Parathyroid adenoma (tissue), 2 donors: ENCODE measurements around the gene PIGR.

Experiments
- H2AFZ ChIP-seq: fragments of 300-600 bp; sonication (generic); one replicate; pipeline ENCODE4 v1.7.0; 2017; ENCODE audit warnings: antibody characterized with exemption, mild to moderate bottlenecking
- H3K27ac ChIP-seq: fragments of 300-600 bp; sonication (generic); one replicate; pipeline ENCODE4 v1.7.0; 2017
- H3K27me3 ChIP-seq: fragments of 300-600 bp; sonication (generic); one replicate; pipeline ENCODE4 v1.7.0; 2017; ENCODE audit warnings: low read length; ENCODE audit not compliant: control insufficient read depth, insufficient read depth
- H3K36me3 ChIP-seq: fragments of 300-600 bp; sonication (generic); one replicate; pipeline ENCODE4 v1.7.0; 2017; ENCODE audit warnings: low read length; ENCODE audit not compliant: control insufficient read depth, insufficient read depth
- H3K4me1 ChIP-seq: fragments of 300-600 bp; sonication (generic); one replicate; pipeline ENCODE4 v1.7.0; 2017; ENCODE audit warnings: control low read depth
- H3K4me2 ChIP-seq: fragments of 300-600 bp; sonication (generic); one replicate; pipeline ENCODE4 v1.7.0; 2017; ENCODE audit warnings: low read length
- H3K4me3 ChIP-seq: fragments of 300-600 bp; sonication (generic); one replicate; pipeline ENCODE4 v1.7.0; 2017; ENCODE audit warnings: low read depth, low read length
- H3K79me2 ChIP-seq: fragments of 300-600 bp; sonication (generic); one replicate; pipeline ENCODE4 v1.7.0; 2017; ENCODE audit warnings: control low read depth
- H3K9ac ChIP-seq: fragments of 300-600 bp; sonication (generic); one replicate; pipeline ENCODE4 v1.7.0; 2017; ENCODE audit warnings: mild to moderate bottlenecking
- H3K9me3 ChIP-seq: fragments of 300-600 bp; sonication (generic); one replicate; pipeline ENCODE4 v1.7.0; 2017; ENCODE audit warnings: low read length; ENCODE audit not compliant: control insufficient read depth
- CTCF ChIP-seq: fragments of 300-600 bp; sonication (generic); IDR thresholded peaks from one replicate; pipeline ENCODE4 v1.7.0; 2017; ENCODE audit warnings: antibody characterized with exemption, mild to moderate bottlenecking
- donor health status: primary hyperparathyroidism.

The PIGR gene

GRCh38 chr1:206901944-206902343 lies 44.3 kb downstream of the PIGR start:
- H3K27ac ChIP-seq: no peak overlapping the region
- no peaks in the 10 kb centered on the region for H3K9me3 ChIP-seq
- H2AFZ ChIP-seq: no peak overlapping the region
- no peak overlapping the region for H3K4me3 ChIP-seq
- H3K9ac ChIP-seq: no peak overlapping the region
- TF ChIP-seq CTCF: no peak
- no peaks in the 10 kb centered on the region for H3K36me3 ChIP-seq
- H3K4me1 ChIP-seq: no peaks in the 10 kb centered on the region
- no peak overlapping the region for H3K4me2 ChIP-seq
- H3K79me2 ChIP-seq: no peaks in the 10 kb centered on the region
- H3K27me3 ChIP-seq: no peaks in the 10 kb centered on the region

GRCh38 chr1:206900149-206900548 lies 46.1 kb downstream of the PIGR start:
- Histone ChIP-seq H3K36me3 (no peaks in the 10 kb centered on the region), H3K4me2 (no peak overlapping the region), H3K9ac (no peak overlapping the region), H2AFZ (no peak overlapping the region), H3K27ac (no peak overlapping the region), H3K4me1 (no peaks in the 10 kb centered on the region), H3K9me3 (no peaks in the 10 kb centered on the region), H3K79me2 (no peaks in the 10 kb centered on the region), H3K27me3 (no peaks in the 10 kb centered on the region), H3K4me3 (no peak overlapping the region)
- TF ChIP-seq CTCF: no peak

GRCh38 chr1:206899717-206900116 lies 46.5 kb downstream of the PIGR start:
- Histone ChIP-seq H3K9me3 (no peaks in the 10 kb centered on the region), H3K79me2 (no peaks in the 10 kb centered on the region), H2AFZ (no peak overlapping the region), H3K27me3 (no peaks in the 10 kb centered on the region), H3K4me1 (no peaks in the 10 kb centered on the region), H3K4me3 (no peak overlapping the region), H3K4me2 (no peak overlapping the region), H3K36me3 (no peaks in the 10 kb centered on the region), H3K9ac (no peak overlapping the region), H3K27ac (no peak overlapping the region)
- no peak for TF ChIP-seq CTCF

DNA sequence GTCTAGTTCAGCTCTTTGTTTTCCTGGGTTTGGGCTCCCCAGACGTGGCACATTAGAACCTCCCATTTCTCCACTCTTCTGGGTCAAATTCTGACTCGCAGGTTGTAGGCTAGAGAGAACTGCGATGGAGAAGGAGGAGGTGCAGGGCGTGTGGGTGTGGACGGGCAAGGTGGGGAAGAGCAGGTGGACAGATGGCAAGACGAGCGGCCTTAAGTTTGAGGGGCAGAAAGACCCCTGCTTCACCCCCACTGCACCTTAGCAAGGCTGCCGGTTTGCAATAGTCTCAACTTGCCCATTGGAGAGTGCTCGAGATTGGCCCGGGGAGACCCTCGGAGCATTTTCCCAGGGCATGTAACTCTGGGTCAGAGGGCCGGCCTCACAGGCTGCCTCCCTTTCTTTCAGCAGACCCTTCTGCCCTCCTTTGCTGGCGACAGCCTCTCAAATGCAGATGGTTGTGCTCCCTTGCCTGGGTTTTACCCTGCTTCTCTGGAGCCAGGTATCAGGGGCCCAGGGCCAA lies 47.3 kb downstream of the PIGR start:
- Histone ChIP-seq H3K4me3 (no peak overlapping the region), H3K9ac (no peak overlapping the region), H3K4me1 (no peaks in the 10 kb centered on the region), H3K9me3 (no peaks in the 10 kb centered on the region), H2AFZ (no peak overlapping the region), H3K27ac (no peak overlapping the region), H3K27me3 (no peaks in the 10 kb centered on the region), H3K36me3 (no peaks in the 10 kb centered on the region), H3K4me2 (no peak overlapping the region), H3K79me2 (no peaks in the 10 kb centered on the region)
- no peak for TF ChIP-seq CTCF

DNA sequence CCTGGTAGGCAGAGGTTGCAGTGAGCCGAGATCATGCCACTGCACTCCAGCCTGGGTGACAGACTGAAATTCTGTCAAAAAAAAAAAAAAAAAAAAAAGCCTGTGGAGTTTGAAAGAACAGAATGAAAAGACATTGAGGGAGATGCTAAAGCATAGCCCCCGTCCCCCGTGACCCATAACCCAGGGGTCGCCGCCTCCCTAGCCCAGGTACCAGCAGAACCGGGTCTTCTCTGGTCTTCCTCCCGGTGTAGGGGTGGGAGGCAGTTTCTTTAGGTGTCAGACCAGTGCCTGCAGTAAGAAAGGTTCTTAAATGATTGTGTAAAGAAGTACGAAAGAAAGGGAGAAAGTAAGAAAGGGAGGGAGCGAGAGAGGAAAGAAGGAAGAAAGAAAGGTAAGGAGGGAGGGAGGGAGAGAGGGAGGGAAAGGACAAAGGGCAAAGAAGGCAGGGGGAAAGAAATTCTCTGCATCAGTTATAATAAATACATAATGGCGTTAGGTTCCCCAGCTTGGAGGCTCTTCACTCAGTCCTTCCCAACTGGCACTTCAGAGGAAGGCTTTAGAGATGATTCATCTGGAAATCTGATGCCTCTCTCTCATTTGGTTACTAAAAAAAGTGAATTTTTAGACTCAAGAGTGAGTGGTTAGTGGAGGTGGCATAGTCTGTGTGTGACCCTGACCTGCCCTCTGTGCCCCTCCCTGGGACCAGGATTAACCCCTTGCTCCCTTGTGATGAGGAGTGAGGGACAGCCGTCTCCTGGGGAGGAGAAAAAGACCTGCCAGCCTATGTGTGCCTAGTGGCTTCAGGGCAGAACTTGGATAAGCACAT lies 48.0 kb downstream of the PIGR start:
- H3K4me3 ChIP-seq: no peak overlapping the region

More for the DNA sequence above, 48.0 kb downstream of the PIGR start:
- Histone ChIP-seq H3K27me3 (no peaks in the 10 kb centered on the region), H3K27ac (no peak overlapping the region), H3K36me3 (no peaks in the 10 kb centered on the region), H3K4me1 (no peaks in the 10 kb centered on the region), H3K4me2 (no peak overlapping the region), H3K79me2 (no peaks in the 10 kb centered on the region), H2AFZ (no peak overlapping the region), H3K9me3 (no peaks in the 10 kb centered on the region), H3K9ac (no peak overlapping the region)
- no peak for TF ChIP-seq CTCF
